GM18861 (cell line): Measurements from ENCODE around the gene TUBB6.

ENCODE experiments used
- ATAC-seq: cut with Tn5 transposase; IDR thresholded peaks from one replicate; pipeline ENCODE4 v1.9.1; 2021; ENCODE audit not compliant: unreplicated experiment

TUBB6 gene

GRCh38 chr18:12307701-12308385 lies at the start of gene TUBB6:
Gene TUBB6 (plus strand): TSS chr18:12308241. CDS start chr18:12308293, 52 bp downstream.
- ATAC-seq, result peak; percentile 40

GRCh38 chr18:12258719-12259705 lies 49.0 kb upstream of the TUBB6 start:
- no peak for ATAC-seq

GRCh38 chr18:12262748-12263147 lies 45.3 kb upstream of the TUBB6 start:
- ATAC-seq, result no peak

- ATAC-seq, result no peak
Observed at GRCh38 chr18:12264864-12265263, 43.2 kb upstream of the TUBB6 start.

- ATAC-seq, result peak; percentile 86
Observed at GRCh38 chr18:12271376-12272235, 36.4 kb upstream of the TUBB6 start.

- ATAC-seq, result no peak
Observed at GRCh38 chr18:12274793-12275192, 33.2 kb upstream of the TUBB6 start.

- no peak for ATAC-seq
Observed at GRCh38 chr18:12276736-12277554, 31.1 kb upstream of the TUBB6 start.

- ATAC-seq, result no peak
Observed at GRCh38 chr18:12278215-12278671, 29.8 kb upstream of the TUBB6 start.

- ATAC-seq, result no peak
Observed at GRCh38 chr18:12278741-12279682, 29.0 kb upstream of the TUBB6 start.

- no peak for ATAC-seq
Observed at GRCh38 chr18:12279781-12280531, 28.1 kb upstream of the TUBB6 start.

- ATAC-seq, result no peak
Observed at GRCh38 chr18:12281861-12282260, 26.2 kb upstream of the TUBB6 start.

GRCh38 chr18:12282442-12283039 lies 25.5 kb upstream of the TUBB6 start:
- no peak for ATAC-seq

- no peak for ATAC-seq
Observed at GRCh38 chr18:12283256-12283655, 24.8 kb upstream of the TUBB6 start.

- ATAC-seq, result no peak
Observed at GRCh38 chr18:12283666-12284065, 24.4 kb upstream of the TUBB6 start.

- ATAC-seq, result no peak
Observed at GRCh38 chr18:12287131-12287681, 20.8 kb upstream of the TUBB6 start.

- no peak for ATAC-seq
Observed at GRCh38 chr18:12287684-12288402, 20.2 kb upstream of the TUBB6 start.

- ATAC-seq, result no peak
Observed at GRCh38 chr18:12288403-12288755, 19.7 kb upstream of the TUBB6 start.
